ENCODE results near the gene SENP8. TPM values are rescaled to one million over a fixed set of nuclear protein-coding genes. Genes with fewer than 3 reads are reported as not detected.
"Not testable (repeated sequence)": the region's sequence is repeated elsewhere in the genome, so short reads cannot be mapped to it uniquely, and the experiment has no call there.

The SENP8 gene
- 1 to 10 TPM; 3.4 to 4.8 (median 3.8) TPM for total RNA-seq (2021; fragmentation: NEBNext Ultra II Directional; extraction: Animal tissue kit (Norgen Biotek cat#: 25700))
- long read RNA-seq, full-length matches to known transcripts: 5 of 6 reads
- long read RNA-seq, partial matches to known transcripts: 0 of 6 reads
- long read RNA-seq, other reads (novel, unspliced or antisense): 1 of 6 reads

- Mint-ChIP-seq H3K4me1 (ENCODE audit: low read depth) (peaks cover 48% of the 10 kb centered on the region), H3K4me3 (peak within 1 kb of the TSS; percentile 94), H3K27ac (peak within 1 kb of the TSS; percentile 100), H3K9me3 (no peaks in the 10 kb centered on the region), H3K27me3 (ENCODE audit: insufficient read depth) (peaks cover 3% of the 10 kb centered on the region; the same call in 1 of the 2 replicates), H3K36me3 (ENCODE audit: low read depth) (peaks cover 4% of the 10 kb centered on the region; the same call in 1 of the 2 replicates)
- TF ChIP-seq, protein P1, sequence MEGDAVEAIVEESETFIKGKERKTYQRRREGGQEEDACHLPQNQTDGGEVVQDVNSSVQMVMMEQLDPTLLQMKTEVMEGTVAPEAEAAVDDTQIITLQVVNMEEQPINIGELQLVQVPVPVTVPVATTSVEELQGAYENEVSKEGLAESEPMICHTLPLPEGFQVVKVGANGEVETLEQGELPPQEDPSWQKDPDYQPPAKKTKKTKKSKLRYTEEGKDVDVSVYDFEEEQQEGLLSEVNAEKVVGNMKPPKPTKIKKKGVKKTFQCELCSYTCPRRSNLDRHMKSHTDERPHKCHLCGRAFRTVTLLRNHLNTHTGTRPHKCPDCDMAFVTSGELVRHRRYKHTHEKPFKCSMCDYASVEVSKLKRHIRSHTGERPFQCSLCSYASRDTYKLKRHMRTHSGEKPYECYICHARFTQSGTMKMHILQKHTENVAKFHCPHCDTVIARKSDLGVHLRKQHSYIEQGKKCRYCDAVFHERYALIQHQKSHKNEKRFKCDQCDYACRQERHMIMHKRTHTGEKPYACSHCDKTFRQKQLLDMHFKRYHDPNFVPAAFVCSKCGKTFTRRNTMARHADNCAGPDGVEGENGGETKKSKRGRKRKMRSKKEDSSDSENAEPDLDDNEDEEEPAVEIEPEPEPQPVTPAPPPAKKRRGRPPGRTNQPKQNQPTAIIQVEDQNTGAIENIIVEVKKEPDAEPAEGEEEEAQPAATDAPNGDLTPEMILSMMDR (IDR thresholded peaks at IDR 0.05): peak; percentile 57
- DNase-seq: peak; percentile 98
Observed at GRCh38 chr15:72118017-72118978, at the start of gene SENP8, which contains the start of gene MYO9A. Gene SENP8 (plus strand): TSS chr15:72118403. CDS start chr15:72139624, 21,221 bp downstream. Gene MYO9A (minus strand): TSS chr15:72118150. CDS start chr15:72046563, 71,587 bp downstream.

DNA sequence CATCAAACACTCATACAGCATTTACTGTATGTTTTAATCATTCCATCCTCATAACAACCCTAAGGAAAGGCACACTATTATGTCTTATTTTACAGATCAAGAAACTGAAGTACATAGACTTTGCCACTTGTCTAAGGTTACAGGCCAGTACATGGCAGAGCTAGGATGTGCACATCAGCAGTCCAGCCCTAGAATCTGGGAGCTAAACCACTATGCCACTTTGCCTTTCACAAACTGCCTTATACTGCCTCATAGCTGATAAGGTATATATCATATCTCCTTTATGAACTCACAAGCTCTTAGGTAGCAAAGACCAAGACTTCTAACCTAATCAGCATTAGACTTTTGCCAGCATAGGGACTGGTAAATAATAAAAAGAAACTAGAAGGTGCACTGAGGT lies 49.3 kb upstream of the SENP8 start:
- DNase-seq: no peak
- Mint-ChIP-seq H3K27me3 (ENCODE audit: insufficient read depth) (no peaks in the 10 kb centered on the region), H3K4me1 (ENCODE audit: low read depth) (peaks cover 13% of the 10 kb centered on the region), H3K4me3 (no peak overlapping the region), H3K27ac (no peak overlapping the region), H3K9me3 (no peaks in the 10 kb centered on the region), H3K36me3 (ENCODE audit: low read depth) (no peaks in the 10 kb centered on the region)
- TF ChIP-seq, protein P1 (IDR thresholded peaks at IDR 0.05): no peak

DNA sequence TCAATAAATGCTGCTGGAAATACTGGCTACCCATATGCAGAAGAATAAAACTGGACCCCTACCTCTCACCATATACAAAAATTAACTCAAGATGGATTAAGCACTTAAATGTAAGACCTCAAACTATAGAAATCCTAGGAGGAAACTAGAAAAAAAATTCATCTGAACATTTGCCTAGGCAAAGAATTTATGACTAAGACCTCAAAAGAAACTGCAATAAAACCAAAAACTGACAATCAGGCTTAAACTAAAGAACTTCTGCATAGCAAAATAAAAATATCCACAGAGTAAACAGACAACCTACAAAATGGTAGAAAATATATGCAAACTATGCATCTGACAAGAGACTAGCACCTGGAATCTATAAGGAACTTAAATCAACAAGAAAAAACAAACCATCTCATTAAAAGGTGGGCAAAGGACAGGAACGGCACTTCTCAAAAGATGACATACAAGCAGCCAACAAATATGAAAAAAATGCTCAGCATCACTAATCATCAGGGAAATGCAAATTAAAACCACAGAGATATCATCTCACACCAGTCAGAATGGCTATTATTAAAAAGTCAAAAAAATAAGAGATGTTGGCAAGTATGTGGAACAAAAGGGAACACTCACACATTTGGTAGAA lies 47.3 kb upstream of the SENP8 start:
- no peaks in the 10 kb centered on the region for H3K36me3 Mint-ChIP-seq (ENCODE audit: low read depth)
- H3K4me1 Mint-ChIP-seq (ENCODE audit: low read depth): peaks cover 19% of the 10 kb centered on the region
- H3K4me3 Mint-ChIP-seq: no peak overlapping the region
- H3K27ac Mint-ChIP-seq: no peak overlapping the region
- H3K9me3 Mint-ChIP-seq: no peaks in the 10 kb centered on the region
- no peaks in the 10 kb centered on the region for H3K27me3 Mint-ChIP-seq (ENCODE audit: insufficient read depth)
- DNase-seq: peak; percentile 8
- TF ChIP-seq, protein P1 (IDR thresholded peaks at IDR 0.05): no peak

DNA sequence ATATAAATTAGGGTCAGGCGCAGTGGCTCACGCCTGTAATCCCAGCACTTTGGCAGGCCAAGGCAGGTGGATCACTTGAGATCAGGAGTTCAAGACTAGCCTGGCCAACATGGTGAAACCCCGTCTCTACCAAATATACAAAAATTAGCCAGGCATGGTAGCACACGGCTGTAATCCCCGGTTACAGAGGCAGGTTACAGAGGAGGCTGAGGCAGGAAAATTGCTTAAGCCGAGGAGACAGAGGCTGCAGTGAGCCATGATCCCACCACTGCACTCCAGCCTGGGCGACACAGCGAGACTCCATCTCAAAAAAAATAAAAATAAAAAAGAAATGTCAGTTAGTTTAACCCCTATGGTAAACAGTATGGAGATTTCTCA lies 46.8 kb upstream of the SENP8 start:
- DNase-seq; H3K36me3 Mint-ChIP-seq (ENCODE audit: low read depth); H3K27me3 Mint-ChIP-seq (ENCODE audit: insufficient read depth); H3K27ac Mint-ChIP-seq; H3K4me3 Mint-ChIP-seq; H3K9me3 Mint-ChIP-seq: not testable (repeated sequence)
- H3K4me1 Mint-ChIP-seq (ENCODE audit: low read depth): peaks cover 19% of the 10 kb centered on the region

DNA sequence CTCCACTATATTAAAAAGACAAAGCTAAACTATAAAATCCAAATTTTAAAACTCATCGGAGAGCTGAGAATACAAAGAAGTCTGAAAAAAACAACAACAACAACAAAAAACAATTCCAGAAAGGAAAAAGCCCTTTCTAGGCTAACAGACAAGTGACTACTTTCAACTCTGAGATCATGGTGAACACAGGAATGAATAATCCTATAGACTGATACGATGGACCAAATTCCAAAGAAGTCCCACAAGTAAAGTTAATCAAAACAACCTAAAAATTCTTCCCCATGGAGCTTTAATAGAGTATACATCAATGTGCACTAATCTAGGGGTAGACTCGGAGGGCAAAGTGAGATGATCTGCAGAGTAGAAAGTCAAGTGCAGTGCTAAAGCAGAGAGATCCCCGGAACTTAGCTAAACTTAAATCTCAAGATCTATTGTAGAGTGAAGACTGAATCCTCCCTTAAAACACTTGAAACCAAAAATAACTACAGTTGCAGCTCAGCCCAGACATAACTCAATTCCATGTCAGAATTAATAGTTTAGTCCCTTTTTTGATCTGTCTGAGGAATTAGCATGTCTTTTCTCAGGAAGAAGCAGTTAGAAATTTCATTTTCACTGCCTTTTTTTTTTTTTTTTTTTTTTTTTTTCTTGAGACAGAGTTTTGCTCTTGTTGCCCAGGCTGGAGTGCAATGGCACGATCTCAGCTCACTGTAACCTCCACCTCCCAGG lies 43.7 kb upstream of the SENP8 start:
- Mint-ChIP-seq H3K4me1 (ENCODE audit: low read depth) (peaks cover 23% of the 10 kb centered on the region), H3K4me3 (no peak overlapping the region), H3K9me3 (no peaks in the 10 kb centered on the region), H3K36me3 (ENCODE audit: low read depth) (no peaks in the 10 kb centered on the region), H3K27me3 (ENCODE audit: insufficient read depth) (no peaks in the 10 kb centered on the region), H3K27ac (no peak overlapping the region)
- no peak for DNase-seq
- TF ChIP-seq, protein P1 (IDR thresholded peaks at IDR 0.05): no peak

Data from HFFc6 (cell line).